Neuronal stem cell (in vitro differentiated cells): ENCODE measurements around the gene APOOL.
"Not testable (repeated sequence)": the region's sequence is repeated elsewhere in the genome, so short reads cannot be mapped to it uniquely, and the experiment has no call there.

ENCODE experiments used
- DNase-seq: peaks from one replicate; pipeline ENCODE4 v3.0.0-alpha.2; 2013; ENCODE audit warnings: low spot score
- H2AFZ ChIP-seq: one replicate; pipeline ENCODE4 v1.6.1; 2013; ENCODE audit warnings: mild to moderate bottlenecking, low read length, inconsistent platforms
- H2AK5ac ChIP-seq: 2 replicates; pipeline ENCODE4 v1.6.1; 2013; ENCODE audit warnings: low read depth, mild to moderate bottlenecking, inconsistent platforms, low read length, moderate library complexity, mixed read lengths
- H2BK120ac ChIP-seq: 2 replicates; pipeline ENCODE4 v1.6.1; 2013; ENCODE audit warnings: low read depth, mild to moderate bottlenecking, inconsistent platforms, low read length, moderate library complexity, mixed read lengths
- H2BK12ac ChIP-seq: one replicate; pipeline ENCODE4 v1.6.1; 2013; ENCODE audit warnings: low read length, inconsistent platforms
- H2BK15ac ChIP-seq: 2 replicates; pipeline ENCODE4 v1.6.1; 2013; ENCODE audit warnings: mild to moderate bottlenecking, low read length, inconsistent platforms, mixed read lengths
- H2BK5ac ChIP-seq: one replicate; pipeline ENCODE4 v1.6.1; 2013; ENCODE audit warnings: inconsistent platforms, mild to moderate bottlenecking, low read length, moderate library complexity
- H3K14ac ChIP-seq: one replicate; pipeline ENCODE4 v1.6.1; 2013; ENCODE audit warnings: low read length, inconsistent platforms
- H3K18ac ChIP-seq: 2 replicates; pipeline ENCODE4 v1.6.1; 2013; ENCODE audit warnings: low read length, inconsistent platforms
- H3K23ac ChIP-seq: 2 replicates; pipeline ENCODE4 v1.6.1; 2013; ENCODE audit warnings: low read depth, mild to moderate bottlenecking, mixed read lengths, low read length, inconsistent platforms; ENCODE audit not compliant: poor library complexity
- H3K27ac ChIP-seq: replicated peaks from 3 replicates; pipeline ENCODE4 v1.5.1; 2013; ENCODE audit warnings: low read length, inconsistent platforms
- H3K27me3 ChIP-seq, 3 experiments: 2 replicates each; pipeline ENCODE4 v1.6.1; 2013; ENCODE audit warnings: low read length in 3 of 3, mild to moderate bottlenecking in 2 of 3, inconsistent platforms in 1 of 3, low read depth in 1 of 3, mixed read lengths in 1 of 3, moderate library complexity in 1 of 3; ENCODE audit not compliant: control insufficient read depth in 3 of 3, insufficient read depth in 3 of 3
- H3K36me3 ChIP-seq, 2 donors: replicated peaks in 1 of 2; 2 replicates each; pipeline ENCODE4 v1.6.1; 2013; ENCODE audit warnings: low read length in 2 of 2; ENCODE audit not compliant: control insufficient read depth in 2 of 2, insufficient read depth in 2 of 2
- H3K4ac ChIP-seq: 2 replicates; pipeline ENCODE4 v1.6.1; 2013; ENCODE audit warnings: inconsistent platforms, mild to moderate bottlenecking, low read length, moderate library complexity
- H3K4me1 ChIP-seq, 2 donors: 1 replicate in 1 of 2; 2 replicates in 1 of 2; pipeline ENCODE4 v1.6.1; 2013; ENCODE audit warnings: low read length in 2 of 2, low read depth in 1 of 2; ENCODE audit not compliant: control insufficient read depth in 2 of 2, insufficient read depth in 1 of 2
- H3K4me2 ChIP-seq: one replicate; pipeline ENCODE4 v1.6.1; 2013; ENCODE audit warnings: mild to moderate bottlenecking, low read length, inconsistent platforms; ENCODE audit not compliant: insufficient read depth, poor library complexity, severe bottlenecking
- H3K4me3 ChIP-seq, 2 donors: 2 replicates each; pipeline ENCODE4 v1.5.1; 2013; ENCODE audit warnings: low read length in 2 of 2, mild to moderate bottlenecking in 2 of 2, inconsistent platforms in 1 of 2, moderate library complexity in 1 of 2
- H3K79me1 ChIP-seq: one replicate; pipeline ENCODE4 v1.6.1; 2013; ENCODE audit warnings: low read depth, mild to moderate bottlenecking, inconsistent platforms, low read length, moderate library complexity
- H3K9ac ChIP-seq: one replicate; pipeline ENCODE4 v1.6.1; 2013; ENCODE audit warnings: mild to moderate bottlenecking, low read depth, low read length, inconsistent platforms; ENCODE audit not compliant: poor library complexity
- H3K9me3 ChIP-seq, 2 donors: replicated peaks in 1 of 2; 2 replicates each; pipeline versions ENCODE3 to v1.6.1; 2013; ENCODE audit warnings: low read length in 2 of 2, mild to moderate bottlenecking in 2 of 2, inconsistent platforms in 1 of 2, low read depth in 1 of 2, mixed read lengths in 1 of 2, moderate library complexity in 1 of 2; ENCODE audit not compliant: control insufficient read depth in 2 of 2, insufficient read depth in 1 of 2
- H4K8ac ChIP-seq: one replicate; pipeline ENCODE4 v1.6.1; 2013; ENCODE audit warnings: low read depth, mild to moderate bottlenecking, inconsistent platforms, low read length, moderate library complexity
- H4K91ac ChIP-seq: one replicate; pipeline ENCODE4 v1.6.1; 2013; ENCODE audit warnings: low read length, low read depth, mild to moderate bottlenecking, inconsistent platforms; ENCODE audit not compliant: poor library complexity
- WGBS, 2 donors: extraction: QIAGEN DNeasy Blood & Tissue Kit; methylation state at CpG; one replicate each; pipeline ENCODE4 v1.1.7; 2013; ENCODE audit warnings: missing lambda C conversion rate in 2 of 2, mixed read lengths in 1 of 2; ENCODE audit not compliant: insufficient read length in 2 of 2, insufficient replicate concordance in 1 of 2; ENCODE audit errors: extremely low coverage in 2 of 2; 5-methylcytosine and 5-hydroxymethylcytosine counted together

APOOL gene

DNA sequence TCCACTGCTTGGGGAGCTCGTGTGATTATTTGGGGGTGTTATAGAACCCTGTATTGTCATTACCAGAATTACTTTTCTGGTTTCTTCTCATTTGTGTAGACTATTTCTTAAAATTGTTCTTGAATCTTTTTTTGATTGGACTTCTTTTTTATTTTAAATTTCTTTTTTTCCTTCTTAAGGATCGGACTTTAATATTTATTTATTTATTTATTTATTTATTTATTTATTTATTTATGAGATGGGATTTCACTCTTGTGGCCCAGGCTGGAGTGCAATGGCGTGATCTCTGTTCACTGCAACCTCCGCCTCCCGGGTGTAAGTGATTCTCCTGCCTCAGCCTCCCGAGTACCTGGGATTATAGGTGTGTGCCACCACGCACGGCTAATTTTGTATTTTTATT, 11.7 kb downstream of the APOOL start:
- H4K8ac ChIP-seq, H3K79me1 ChIP-seq, DNase-seq, H3K27me3 ChIP-seq, H3K23ac ChIP-seq, H3K9me3 ChIP-seq, H3K4me1 ChIP-seq, H3K4me2 ChIP-seq, H3K9ac ChIP-seq, H2AK5ac ChIP-seq, H2AFZ ChIP-seq, H2BK120ac ChIP-seq, H3K18ac ChIP-seq, H2BK12ac ChIP-seq, H3K14ac ChIP-seq, H4K91ac ChIP-seq, H2BK15ac ChIP-seq, H3K36me3 ChIP-seq, H3K4ac ChIP-seq, H3K4me3 ChIP-seq, H3K27ac ChIP-seq, H2BK5ac ChIP-seq: not testable (repeated sequence)
- WGBS, 2 donors: no CpG with 5 or more reads among the region's 8 CpGs

DNA sequence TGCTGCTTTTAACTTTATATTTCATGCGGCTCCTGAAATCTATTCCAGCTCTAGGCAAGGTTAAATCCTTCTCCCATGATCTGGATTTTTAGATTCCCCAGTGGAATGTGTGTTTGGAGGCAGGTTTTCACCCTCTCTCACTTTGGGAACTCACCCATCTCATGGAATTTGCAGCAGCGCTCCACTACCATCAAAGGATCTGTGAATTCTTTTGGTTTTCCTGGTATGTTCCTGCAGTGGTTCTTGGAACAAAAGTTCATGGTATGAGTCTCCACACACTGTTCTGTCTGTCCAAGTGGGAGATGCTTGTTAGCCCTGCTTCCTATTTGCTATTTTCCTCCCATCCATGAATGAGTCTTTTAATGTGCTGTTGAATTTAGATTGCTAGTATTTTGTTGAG, 14.0 kb downstream of the APOOL start:
- H3K4ac ChIP-seq: no peak overlapping the region
- H3K4me1 ChIP-seq: no peaks in the 10 kb centered on the region
- no peak overlapping the region for H3K9ac ChIP-seq
- H2BK15ac ChIP-seq: no peak overlapping the region
- H2BK120ac ChIP-seq: no peak overlapping the region
- H3K36me3 ChIP-seq: no peaks in the 10 kb centered on the region
- no peak overlapping the region for H3K14ac ChIP-seq
- H3K27ac ChIP-seq: no peak overlapping the region
- H3K4me3 ChIP-seq: no peak overlapping the region
- H2BK12ac ChIP-seq: no peak overlapping the region
- H3K27me3 ChIP-seq: no peaks in the 10 kb centered on the region
- H4K91ac ChIP-seq: no peak overlapping the region
- no peak overlapping the region for H2AFZ ChIP-seq
- no peak overlapping the region for H3K4me2 ChIP-seq
- peaks cover 0 to 4% of the 10 kb centered on the region in 2 donors for H3K9me3 ChIP-seq
- WGBS, 2 donors: no CpG with 5 or more reads among the region's 2 CpGs
- no peak overlapping the region for H3K23ac ChIP-seq
- no peak for DNase-seq
- H2AK5ac ChIP-seq: no peak overlapping the region
- H2BK5ac ChIP-seq: no peak overlapping the region
- H3K18ac ChIP-seq: no peak overlapping the region
- H3K79me1 ChIP-seq: peaks cover 4% of the 10 kb centered on the region
- no peak overlapping the region for H4K8ac ChIP-seq

DNA sequence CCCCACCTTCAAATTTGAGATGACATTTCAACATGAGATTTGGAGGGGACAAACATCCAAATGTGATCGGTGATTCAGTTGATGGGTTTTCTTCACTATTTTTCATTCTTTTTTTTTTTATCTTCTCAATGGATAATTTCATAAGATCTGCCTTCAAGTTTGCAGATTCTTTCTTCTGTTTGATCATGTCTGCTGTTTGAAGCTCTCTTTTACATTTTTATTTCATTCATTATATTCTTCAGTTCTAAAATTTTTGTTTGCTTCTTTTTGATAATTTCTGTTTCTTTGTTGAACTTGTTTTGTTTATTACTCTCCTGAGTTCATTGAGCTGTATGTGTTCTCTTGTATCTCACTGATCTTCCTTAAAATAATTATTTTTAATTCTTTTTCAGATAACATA, 14.8 kb downstream of the APOOL start:
- Histone ChIP-seq H3K36me3 (no peaks in the 10 kb centered on the region), H2BK12ac (no peak overlapping the region), H3K4ac (no peak overlapping the region), H3K23ac (no peak overlapping the region), H3K4me1 (no peaks in the 10 kb centered on the region), H2BK15ac (no peak overlapping the region), H3K9ac (no peak overlapping the region), H2AFZ (no peak overlapping the region), H3K79me1 (peaks cover 4% of the 10 kb centered on the region), H2BK120ac (no peak overlapping the region), H3K4me2 (no peak overlapping the region), H3K27ac (no peak overlapping the region), H3K27me3 (no peaks in the 10 kb centered on the region), H4K91ac (no peak overlapping the region), H3K9me3 (peaks cover 0 to 4% of the 10 kb centered on the region in 2 donors), H2BK5ac (no peak overlapping the region), H3K18ac (no peak overlapping the region), H2AK5ac (no peak overlapping the region), H3K14ac (no peak overlapping the region), H3K4me3 (no peak overlapping the region), H4K8ac (no peak overlapping the region)
- no CpG with 5 or more reads among the region's 1 CpG for WGBS, 2 donors
- no peak for DNase-seq

DNA sequence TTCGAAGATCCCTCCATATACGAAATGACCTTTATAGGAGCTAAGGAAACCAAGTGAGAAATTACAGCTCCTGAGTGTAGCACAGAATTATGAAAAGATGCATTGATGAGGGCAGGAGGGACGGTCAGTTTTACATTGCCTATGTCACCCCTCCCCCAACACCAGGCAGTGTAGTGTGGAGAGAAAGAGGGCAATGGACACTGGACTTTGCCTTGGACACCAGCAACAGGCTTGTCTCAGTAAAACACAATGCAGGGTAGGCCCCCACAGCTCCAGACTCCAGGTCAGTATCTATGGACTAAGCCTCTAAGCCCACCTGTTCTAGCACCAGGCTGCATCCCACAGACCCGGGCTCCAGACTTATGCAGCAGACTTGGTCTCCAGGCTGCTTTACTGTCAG, 16.5 kb downstream of the APOOL start:
- no peaks in the 10 kb centered on the region for H3K27me3 ChIP-seq
- DNase-seq: no peak
- H3K27ac ChIP-seq: no peak overlapping the region
- no peak overlapping the region for H2BK5ac ChIP-seq
- H2BK12ac ChIP-seq: no peak overlapping the region
- H3K36me3 ChIP-seq: no peaks in the 10 kb centered on the region
- H3K4me1 ChIP-seq: no peaks in the 10 kb centered on the region
- WGBS, 2 donors: no CpG with 5 or more reads among the region's 4 CpGs
- H3K79me1 ChIP-seq: peaks cover 4% of the 10 kb centered on the region
- no peak overlapping the region for H3K4ac ChIP-seq
- H2AFZ ChIP-seq: no peak overlapping the region
- H3K23ac ChIP-seq: no peak overlapping the region
- H4K91ac ChIP-seq: no peak overlapping the region
- H3K4me2 ChIP-seq: no peak overlapping the region
- no peak overlapping the region for H3K9ac ChIP-seq
- H2BK120ac ChIP-seq: no peak overlapping the region
- no peak overlapping the region for H4K8ac ChIP-seq
- H3K18ac ChIP-seq: no peak overlapping the region
- no peak overlapping the region for H3K14ac ChIP-seq
- H3K4me3 ChIP-seq: no peak overlapping the region
- H3K9me3 ChIP-seq: peaks cover 0 to 4% of the 10 kb centered on the region in 2 donors
- H2AK5ac ChIP-seq: no peak overlapping the region
- no peak overlapping the region for H2BK15ac ChIP-seq
